Islet precursor cell (in vitro differentiated cells): Measurements from ENCODE around the gene ALDH7A1.
"Not testable (repeated sequence)": the region's sequence is repeated elsewhere in the genome, so short reads cannot be mapped to it uniquely, and the experiment has no call there.

Source experiments
- DNase-seq: peaks from one replicate; pipeline ENCODE4 v3.0.0-alpha.2; 2018

Gene ALDH7A1

DNA sequence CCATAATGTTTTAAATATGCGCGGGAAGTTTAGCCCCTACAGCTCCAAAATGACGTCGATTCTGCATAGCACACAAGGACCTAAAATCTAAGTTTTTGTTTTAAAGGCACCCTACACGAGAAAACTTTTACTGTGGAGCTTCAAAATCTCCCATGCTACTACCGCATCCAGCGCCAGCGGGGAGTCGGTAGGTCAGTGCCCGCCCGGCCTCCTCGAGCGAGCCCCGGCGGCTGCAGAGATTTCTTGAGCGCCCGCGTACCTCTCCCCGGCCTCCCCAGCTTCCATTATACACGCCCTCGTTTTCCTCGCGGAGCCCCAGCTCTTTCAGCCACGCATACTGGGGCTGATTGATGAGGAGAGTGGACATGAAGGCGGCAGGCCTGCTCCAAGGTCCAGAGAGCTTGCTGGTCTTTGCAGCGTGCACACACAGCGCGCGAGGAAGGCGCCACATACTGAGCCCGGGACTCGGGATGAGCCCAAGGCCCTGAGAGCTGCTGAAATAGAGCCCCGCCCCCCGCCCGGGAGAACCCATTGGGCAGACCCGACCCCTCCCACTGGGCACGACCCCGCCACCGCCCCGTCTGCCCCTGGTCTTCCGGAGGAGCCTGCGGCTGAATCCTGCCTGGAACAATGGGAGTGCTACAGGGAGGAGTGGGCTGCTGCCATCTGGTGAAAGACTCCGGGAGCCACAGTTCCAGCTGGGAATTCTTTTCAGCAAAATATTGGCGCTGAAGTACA is at the start of gene ALDH7A1:
TSS of gene ALDH7A1 (minus strand) at position 472 of the 738 bp plus-strand sequence. CDS start at position 451, 21 bp downstream.
- peak; percentile 100 for DNase-seq

GRCh38 chr5:126641387-126641786 is 46.4 kb upstream of the ALDH7A1 start:
- DNase-seq: no peak

DNA sequence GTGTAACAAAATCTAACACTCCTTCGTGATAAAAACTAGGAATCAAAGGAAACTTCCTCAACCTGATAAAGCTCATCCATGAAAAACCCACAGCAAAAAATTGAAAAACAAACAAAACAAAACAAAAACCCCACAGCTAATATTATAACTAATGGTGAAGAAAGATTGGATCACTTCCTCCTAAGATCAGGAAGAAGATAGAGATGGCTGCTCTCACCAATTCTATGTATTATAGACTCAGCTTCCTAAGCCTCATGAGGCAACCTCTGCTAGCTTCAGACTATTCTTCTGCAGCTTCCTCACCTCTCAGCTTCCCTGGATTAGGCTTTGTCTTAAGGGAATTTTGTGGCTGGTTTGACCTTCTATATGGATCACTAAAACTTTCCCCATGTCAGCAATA is 45.8 kb upstream of the ALDH7A1 start:
- DNase-seq: no peak

GRCh38 chr5:126636956-126637355 is 41.9 kb upstream of the ALDH7A1 start:
- no peak for DNase-seq

DNA sequence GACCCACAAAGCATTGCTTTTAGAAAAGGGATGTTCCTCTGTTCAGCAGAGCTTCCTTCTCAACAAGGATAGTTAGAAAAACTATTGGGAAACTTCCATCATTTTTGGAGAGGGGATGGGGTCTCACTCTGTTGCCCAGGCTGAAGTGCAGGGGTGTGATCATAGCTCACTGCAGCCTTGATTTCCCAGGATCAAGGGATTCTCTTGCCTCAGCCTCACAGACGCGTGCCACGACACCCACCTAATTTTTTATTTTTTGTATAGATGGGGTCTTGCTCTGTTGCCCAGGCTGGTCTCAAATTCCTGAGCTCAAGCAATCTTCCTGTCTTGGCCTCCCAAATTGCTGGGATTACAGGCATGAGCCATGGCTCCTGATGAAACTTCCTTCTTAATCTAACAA is 40.6 kb upstream of the ALDH7A1 start:
- no peak for DNase-seq

DNA sequence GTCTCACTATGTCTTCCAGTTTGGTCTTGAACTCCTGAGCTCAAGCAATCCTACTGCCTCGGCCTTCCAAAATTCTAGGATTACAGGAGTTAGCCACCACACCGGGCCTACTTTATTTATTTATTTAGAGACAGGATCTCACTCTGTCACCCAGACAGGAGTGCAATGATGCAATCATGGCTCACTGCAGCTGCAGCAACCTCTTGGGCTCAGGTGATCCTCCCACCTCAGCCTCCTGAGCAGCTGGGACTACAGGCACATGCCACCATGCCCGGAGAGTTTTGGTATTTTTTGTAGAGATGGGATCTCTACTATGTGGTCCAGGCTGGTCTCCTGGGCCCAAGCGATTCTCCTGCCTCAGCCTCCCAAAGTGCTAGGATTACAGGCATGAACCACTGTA is 38.5 kb upstream of the ALDH7A1 start:
- DNase-seq: no peak

GRCh38 chr5:126631920-126632319 is 36.9 kb upstream of the ALDH7A1 start:
- DNase-seq: no peak

GRCh38 chr5:126628102-126628501 is 33.1 kb upstream of the ALDH7A1 start:
- DNase-seq: no peak

- DNase-seq: no peak
Observed at GRCh38 chr5:126624534-126624933, 29.5 kb upstream of the ALDH7A1 start.

GRCh38 chr5:126619781-126620180 is 24.8 kb upstream of the ALDH7A1 start:
- no peak for DNase-seq

GRCh38 chr5:126617603-126618002 is 22.6 kb upstream of the ALDH7A1 start:
- DNase-seq: not testable (repeated sequence)

DNA sequence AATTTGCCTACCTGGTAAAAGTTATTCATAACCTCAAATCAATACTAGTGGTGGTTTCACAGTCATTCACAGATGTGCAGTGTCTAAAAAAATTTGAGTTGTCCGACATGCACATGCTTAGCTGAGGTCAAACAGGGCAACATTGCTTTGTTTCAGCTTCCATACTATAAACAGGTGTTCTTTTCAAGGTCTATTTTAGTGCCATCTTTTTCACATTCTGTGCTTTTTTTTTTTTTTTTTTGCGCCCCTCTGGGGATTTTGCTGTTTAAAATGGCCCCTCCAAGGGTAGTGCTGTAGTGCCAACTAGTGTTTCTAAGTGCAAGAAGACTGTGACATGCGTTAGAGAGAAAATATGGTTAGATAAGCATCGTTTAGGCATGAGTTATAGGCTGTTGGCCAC is 20.3 kb upstream of the ALDH7A1 start:
- DNase-seq: no peak

DNA sequence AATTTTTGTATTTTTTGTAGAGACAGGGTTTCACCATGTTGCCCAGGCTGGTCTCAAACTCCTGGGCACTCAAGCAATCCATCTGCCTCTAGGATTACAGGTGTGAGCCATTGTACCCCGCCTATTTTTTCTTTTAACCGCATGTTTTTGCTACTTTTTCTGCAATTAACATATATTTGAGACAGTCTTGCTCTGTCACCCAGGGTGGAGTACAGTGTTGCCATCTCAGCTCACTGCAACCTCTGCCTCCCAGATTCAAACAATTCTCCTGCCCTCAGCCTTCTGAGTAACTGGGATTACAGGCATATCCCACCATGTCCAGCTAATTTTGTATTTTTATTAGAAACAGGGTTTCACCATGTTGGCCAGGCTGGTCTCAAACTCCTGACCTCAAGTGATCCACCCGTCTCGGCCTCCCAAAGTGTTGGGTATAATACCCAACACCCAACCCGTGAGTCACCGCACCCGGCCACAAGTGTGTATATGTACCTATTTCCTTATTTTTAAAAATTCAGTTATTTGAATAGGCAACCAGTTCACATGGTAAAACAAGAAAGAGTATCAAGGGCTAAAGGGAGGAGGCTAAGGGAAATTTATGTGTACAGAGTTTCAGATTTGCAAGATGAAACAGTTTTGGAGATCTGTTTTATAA is 19.0 kb upstream of the ALDH7A1 start:
- DNase-seq: no peak

DNA sequence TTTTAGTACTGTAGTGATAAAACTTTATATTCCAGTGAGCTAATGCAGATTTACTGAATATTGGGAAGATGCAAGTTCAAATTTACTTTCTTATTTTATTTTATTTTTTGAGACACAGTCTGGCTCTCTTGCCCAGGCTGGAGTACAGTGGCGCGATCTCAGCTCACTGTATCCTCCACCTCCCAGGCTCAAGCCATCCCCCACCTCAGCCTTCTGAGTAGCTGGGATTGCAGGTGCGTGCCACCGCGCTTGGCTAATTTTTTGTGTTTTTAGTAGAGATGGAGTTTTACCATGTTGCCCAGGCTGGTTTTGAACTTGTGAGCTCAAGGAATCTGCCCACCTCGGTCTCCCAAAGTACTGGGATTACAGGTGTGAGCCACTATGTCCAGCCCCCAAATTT is 15.6 kb upstream of the ALDH7A1 start:
- no peak for DNase-seq

DNA sequence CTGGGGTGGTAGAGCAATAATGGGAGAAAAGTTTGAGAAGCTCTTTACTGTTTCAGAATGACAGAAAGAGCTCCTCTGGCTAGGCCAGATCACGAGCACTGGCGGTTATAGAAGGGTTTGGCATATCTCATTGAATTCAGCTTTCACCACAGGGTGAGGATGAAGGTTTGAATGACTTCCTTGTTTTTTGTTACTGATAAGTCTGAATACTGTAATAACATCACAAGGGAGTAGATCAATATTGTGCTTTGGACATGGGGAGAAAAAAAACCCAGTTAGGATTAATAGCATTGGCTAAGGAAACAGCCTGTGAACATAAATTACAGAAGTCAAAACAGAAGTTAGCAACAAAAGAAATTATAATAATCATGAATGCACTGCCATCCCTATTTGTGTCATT is 15.1 kb upstream of the ALDH7A1 start:
- DNase-seq: no peak

DNA sequence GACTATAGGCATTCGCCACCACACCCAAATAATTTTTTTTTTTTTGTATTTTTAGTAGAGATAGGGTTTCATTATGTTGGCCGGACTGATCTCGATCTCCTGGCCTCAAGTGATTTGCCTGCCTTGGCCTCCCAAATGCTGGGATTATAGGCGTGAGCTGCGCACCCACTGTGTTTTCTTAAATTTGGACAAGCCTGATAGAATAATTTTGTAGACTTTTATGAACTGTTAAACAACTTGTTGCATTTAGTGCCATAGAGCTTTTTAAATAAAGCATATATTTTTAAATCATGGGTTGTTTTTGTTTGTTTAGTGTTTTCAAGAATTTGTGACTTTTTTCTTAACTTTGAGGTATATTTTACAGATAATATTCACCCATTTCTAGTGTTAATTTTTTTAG is 10.5 kb upstream of the ALDH7A1 start:
- DNase-seq: no peak

DNA sequence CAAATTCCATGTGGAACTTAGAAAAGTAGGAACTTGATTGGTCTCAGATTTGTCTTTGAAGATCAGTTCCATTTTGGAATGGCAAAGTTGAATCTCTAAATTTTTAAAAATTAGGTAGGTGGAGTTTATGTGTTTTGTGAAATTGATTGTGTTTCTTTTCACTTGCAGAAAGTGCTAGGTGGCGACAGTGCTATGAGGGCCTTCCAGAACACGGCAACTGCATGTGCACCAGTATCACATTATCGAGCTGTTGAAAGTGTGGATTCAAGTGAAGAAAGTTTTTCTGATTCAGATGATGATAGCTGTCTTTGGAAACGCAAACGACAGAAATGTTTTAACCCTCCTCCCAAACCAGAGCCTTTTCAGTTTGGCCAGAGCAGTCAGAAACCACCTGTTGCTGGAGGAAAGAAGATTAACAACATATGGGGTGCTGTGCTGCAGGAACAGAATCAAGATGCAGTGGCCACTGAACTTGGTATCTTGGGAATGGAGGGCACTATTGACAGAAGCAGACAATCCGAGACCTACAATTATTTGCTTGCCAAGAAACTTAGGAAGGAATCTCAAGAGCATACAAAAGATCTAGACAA is 8.5 kb upstream of the ALDH7A1 start:
- DNase-seq: no peak

- DNase-seq: peak; percentile 91
Observed at GRCh38 chr5:126600631-126601511, 5.9 kb upstream of the ALDH7A1 start, which contains the start of gene PHAX. Gene PHAX, plus strand, starts transcription at chr5:126600947. Its CDS starts 16 bp downstream, at chr5:126600963.

- not testable (repeated sequence) for DNase-seq
Observed at GRCh38 chr5:126599971-126600630, 5.1 kb upstream of the ALDH7A1 start.

GRCh38 chr5:126599499-126599898 is 4.5 kb upstream of the ALDH7A1 start:
- DNase-seq: no peak

- DNase-seq: no peak
Observed at GRCh38 chr5:126597156-126597555, 2.1 kb upstream of the ALDH7A1 start.

GRCh38 chr5:126595486-126596083 is 566 bp upstream of the ALDH7A1 start:
- DNase-seq: no peak
